HG02610 (cell line): ENCODE data around the gene TMEM234.
A peak's percentile ranks its signal among the peaks of the same experiment; 100 is the strongest.

Source experiments
- ATAC-seq: cut with Tn5 transposase; IDR thresholded peaks from one replicate; pipeline ENCODE4 v1.9.1; 2021; ENCODE audit warnings: mild to moderate bottlenecking, moderate library complexity; ENCODE audit not compliant: unreplicated experiment

TMEM234 gene

DNA sequence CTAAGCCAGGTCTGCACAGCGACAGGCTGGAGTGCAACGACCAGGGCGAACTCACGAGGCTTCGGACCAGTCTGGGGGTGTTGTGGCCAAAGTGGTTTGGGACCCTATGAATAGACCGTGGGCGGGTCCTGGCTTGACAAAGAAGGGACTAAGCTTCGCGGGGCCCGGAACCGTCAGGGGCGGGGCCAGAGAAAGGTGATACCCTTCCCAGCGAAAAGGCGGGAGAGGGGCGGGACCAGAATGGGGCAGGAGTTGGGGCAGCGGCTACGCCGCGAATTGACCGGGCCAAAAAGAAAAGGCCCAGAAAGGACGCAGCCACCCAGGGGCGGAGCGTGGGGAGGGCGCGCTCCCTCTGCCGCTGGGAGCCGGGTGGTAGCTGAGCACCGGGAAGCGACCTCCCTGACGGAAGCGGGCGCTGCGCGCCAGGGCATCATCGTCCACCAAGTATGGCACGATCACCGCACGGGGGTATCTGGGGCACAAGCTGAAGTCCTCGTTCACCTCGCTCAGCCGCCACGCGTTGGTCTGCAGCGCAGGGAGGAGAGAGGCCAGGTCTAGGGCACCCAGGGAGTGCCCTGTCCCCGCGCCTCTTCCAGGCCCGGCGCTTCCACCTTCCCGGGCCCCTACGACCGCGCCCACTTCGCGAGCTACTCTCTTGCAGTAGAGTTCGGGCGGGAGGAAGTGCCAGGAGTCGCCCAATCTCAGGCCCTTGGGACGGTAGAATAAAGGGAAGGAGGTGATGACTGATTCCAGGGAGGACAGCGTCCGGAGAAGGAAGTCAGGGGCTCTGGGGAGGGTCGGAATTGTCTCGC, 18.2 kb upstream of the TMEM234 start:
- peak; percentile 28 for ATAC-seq

DNA sequence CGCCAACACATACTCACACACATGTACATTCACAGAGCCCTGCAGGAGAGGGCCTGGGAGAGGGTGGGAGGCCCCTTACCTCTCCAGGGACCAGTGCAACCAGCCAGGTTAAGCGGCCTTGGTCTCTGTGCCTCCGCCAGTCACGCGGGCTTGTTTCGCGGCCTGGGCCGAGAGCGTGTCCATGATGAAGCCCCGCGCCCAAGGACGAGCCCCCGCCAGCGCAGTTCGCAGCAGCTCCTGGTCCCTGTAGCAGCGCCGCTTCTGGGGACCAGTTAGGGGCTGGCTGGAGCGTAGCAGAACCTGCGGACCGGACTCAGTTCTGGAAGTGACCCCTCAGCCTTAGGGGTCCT, 17.6 kb upstream of the TMEM234 start:
- no peak for ATAC-seq

DNA sequence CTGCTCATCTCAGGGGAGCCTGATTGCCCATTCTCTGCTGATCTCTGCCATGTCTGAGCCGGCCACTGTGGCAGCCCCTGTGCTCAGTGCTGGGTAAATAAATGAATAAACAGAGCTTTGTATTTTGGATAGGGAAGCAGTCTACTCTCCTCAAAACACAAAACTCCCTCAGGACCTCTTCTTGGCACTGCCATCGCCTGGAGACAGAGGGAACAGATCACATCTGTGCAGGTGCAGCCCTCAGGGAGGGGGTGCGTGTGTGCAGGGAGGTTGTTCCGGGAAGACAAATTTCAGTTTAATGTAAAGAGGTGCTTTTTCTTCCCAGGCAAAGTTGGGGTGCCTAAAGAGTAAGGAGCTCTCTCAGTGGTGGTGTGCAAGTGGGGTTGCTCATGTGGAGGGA, 17.2 kb upstream of the TMEM234 start:
- no peak for ATAC-seq

DNA sequence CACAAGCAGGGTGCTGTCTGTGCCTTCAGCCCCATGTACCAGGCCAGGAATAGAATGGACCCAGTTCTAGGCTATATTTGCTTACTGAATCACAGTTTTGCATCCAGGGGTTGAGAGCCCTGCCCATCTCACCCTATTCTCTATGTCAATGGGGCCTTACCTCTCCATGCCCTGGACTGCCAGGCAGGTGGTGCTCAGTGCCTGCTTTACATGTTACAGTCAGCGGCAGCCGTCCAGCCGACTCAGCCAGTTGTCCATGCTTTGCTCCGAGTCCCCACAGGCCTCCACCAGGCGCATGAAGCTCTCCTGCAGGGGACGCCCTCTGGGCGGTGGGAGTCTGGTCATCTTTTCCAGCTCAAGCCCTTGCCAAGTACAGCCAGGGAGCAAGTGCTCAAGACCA, 12.6 kb upstream of the TMEM234 start:
- ATAC-seq: no peak

DNA sequence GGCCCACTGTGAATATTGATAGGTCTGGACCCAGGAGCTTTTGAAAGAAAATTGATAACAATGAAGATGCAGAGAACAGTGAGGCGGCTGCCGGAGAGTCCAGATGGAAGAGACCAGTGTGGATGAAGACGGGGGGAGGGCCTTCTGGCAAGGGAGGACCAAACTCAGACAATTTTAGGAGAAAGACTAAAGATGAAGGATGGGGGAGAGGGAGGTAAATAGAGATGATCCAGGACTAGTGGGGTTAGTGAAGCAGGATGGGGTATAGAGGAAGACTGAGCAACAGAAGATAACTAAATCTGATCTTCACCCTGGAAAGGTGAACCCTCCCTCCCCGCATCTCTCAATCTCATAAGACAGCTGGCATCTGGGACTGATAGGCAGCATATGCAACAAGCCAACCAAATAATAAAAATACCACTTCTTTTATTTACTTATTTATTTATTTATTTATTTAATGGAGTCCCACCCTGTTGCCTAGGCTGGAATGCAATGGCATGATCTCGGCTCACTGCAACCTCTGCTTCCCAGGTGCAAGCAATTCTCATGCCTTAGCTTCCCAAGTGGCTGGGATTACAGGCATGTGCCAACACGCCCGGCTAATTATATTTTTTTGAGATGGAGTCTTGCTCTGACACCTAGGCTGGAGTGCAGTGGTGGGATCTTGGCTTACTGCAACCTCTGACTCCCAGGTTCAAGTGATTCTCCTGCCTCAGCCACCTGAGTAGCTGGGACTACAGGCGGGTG, 10.6 kb upstream of the TMEM234 start:
- ATAC-seq: no peak

DNA sequence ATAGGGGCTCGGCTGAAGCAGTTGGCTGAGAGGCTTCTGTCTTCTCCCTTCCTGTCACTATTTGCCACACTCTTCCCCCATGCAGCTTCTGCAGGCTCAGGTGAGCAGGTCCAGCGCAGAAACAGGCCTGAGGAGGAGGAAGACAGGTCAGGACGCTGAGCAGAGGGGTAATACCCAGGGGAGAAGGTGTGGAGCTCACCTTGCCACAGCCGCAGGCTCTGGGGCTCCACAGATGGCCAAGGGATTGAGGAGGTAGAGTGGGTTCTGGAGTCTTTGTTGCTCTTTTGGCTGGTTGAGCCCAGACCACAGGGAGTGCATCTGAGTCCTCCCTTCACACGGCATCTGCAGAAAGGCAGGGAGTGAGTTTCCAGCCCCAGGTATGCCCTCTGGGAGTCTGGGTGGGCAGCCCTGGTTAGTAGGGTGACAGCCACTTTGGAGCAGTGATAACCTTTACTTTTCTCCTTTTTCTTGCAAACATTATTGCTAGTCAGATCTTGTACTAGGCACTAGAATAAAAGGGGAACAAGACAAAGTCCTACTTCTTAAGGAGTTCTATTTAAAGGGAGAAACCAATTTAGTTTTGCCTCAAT, 9.8 kb upstream of the TMEM234 start:
- ATAC-seq: no peak

DNA sequence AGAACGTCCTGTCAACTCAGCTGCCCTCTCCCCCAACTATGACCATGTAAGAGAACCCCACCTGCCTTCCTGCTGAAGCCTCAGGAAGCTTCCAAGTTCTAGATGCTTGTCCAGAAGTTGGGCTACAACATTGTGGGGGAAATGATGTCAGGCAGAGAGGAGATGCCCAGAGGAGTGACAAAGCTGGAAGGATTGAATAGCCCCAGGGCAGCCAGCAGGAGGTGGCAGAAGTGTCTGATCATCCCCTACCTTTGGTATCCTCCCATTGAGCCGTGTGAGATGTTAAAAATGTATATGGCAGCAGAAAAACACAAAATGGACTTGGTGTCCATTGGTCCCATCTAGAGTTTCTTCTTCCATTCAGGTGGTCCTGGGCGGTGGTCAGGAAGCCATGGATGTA, 6.6 kb upstream of the TMEM234 start:
- no peak for ATAC-seq

DNA sequence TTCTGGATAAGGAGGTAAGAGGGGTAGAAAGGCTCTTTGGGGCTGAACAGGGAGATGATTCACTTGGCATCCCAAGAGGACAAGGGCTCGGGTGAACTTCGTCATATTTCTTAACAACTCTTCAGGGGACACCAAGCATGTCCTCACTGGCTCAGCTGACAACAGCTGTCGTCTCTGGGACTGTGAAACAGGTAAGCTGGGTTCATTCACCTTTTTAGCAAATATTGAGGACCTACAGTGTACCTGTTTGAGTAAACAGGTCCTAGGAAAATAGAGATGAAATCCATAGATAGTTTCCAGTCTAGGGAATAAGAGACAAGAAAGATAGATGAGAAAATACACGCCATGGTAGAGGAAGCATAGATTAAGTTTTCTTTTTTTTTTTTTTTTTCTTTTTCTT, 2.1 kb upstream of the TMEM234 start:
- ATAC-seq: no peak

DNA sequence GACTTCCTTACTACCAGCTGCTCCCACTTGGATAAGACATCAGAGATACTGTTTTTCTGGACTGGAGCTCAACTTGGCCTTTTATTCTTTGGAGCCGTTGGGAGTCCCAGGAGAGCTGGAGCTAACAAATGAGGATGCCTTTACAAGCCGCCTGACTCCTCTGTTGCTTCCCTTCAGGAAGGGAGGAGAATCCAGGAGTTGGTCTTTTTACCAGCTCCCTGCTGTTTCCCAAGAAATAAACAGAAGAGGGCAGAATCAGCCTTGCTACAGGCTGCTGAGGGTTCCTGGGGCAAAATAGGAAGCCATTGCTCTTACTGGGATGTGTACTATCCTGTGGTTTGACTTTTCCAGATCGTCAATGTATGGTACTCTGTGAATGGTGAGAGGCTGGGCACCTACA, 1.5 kb upstream of the TMEM234 start:
- no peak for ATAC-seq

DNA sequence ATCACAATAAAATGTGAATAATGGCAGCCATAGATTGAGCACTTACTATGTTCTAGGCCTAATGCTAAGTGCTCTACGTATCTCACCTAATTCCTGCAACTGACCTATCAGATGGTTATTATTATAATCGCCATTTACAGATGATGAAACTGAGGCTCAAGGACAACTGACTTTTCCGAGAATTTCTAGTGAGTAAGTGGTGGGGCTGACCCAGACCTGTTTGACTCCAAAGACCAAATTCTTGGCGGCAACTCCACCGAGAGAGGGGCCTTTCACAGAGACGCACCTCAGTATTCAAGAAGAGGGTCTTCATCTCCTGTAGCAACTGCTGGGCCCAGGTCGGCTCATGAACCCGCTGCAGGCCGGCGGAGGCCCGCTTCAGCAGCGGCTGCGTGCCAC, 573 bp downstream of the TMEM234 start:
- ATAC-seq: no peak

DNA sequence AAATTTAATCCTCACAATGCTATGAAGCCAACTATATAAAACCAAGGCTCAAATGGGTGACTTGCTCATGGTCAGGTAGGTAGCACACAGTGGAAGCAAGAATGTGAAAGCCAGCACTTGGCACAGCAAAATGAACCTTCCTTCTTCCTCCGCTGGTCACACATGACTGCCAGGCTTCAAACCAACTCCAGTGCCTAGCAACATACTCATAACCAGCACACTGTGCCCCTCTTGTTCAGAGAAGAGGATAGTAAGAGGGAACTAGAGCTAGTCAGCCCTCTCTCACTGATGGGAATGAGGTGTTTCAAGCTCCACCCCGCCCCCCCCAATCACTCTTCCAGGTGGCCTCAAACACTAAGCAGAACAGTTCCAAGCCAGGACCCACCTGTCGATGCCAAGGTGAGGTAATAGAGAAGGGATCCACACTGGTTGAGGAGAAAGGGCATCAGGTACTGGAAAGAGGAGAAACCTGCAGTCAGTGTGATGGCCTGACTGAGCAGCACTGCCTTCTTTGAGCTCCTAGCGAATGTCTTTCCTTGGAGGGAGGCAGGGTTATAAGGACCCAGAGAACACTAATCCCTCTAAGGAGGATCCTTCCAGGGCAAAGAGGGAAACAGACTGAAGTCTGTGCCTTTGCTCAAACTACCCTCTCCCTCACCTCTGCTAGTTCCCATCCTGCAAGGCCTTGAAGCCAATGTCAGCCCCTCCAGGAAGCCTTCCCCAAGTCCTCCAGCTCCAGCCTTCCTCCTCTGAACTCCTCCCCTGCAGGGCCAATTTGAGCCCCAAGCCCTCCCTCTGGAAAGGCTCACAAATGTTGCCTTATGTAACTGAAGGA, 1.2 kb downstream of the TMEM234 start:
- no peak for ATAC-seq

DNA sequence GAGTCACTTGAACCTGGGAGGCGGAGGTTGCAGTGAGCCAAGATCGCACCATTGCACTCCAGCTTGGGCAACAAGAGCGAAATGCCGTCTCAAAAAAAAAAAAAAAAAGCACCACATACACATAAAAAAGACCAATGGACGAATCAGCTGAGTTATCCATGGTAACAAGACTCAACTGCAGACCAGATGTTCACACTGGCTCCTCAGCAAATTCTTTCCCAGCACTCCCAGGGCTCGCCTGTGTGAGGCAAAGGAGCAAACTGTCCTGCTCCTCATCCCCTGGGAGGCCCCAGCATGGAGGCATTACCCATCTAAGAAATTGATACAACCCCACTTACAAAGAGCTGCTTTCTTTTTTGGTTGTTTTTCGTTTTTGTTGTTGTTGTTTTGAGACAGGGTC, 3.1 kb downstream of the TMEM234 start:
- no peak for ATAC-seq

DNA sequence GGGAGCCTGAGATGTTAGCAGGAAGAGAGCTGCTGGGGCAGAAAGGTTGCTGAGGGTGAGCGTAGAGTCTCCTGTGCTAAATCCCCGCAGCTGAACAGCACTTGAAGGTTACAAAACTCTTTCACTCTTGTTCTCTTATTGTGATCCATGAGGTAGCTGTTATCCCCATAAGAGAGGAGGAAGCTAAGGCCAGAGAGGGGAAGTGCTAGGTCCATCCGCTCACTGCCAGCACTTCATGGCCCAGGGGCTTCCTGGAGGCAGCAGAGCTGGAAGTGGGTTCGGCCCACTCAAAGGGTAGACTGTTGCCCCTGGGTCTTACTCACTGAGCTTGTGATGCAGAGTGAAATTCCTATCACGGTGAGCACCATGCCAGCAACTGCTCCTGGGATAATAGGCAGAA, 5.6 kb downstream of the TMEM234 start:
- no peak for ATAC-seq

DNA sequence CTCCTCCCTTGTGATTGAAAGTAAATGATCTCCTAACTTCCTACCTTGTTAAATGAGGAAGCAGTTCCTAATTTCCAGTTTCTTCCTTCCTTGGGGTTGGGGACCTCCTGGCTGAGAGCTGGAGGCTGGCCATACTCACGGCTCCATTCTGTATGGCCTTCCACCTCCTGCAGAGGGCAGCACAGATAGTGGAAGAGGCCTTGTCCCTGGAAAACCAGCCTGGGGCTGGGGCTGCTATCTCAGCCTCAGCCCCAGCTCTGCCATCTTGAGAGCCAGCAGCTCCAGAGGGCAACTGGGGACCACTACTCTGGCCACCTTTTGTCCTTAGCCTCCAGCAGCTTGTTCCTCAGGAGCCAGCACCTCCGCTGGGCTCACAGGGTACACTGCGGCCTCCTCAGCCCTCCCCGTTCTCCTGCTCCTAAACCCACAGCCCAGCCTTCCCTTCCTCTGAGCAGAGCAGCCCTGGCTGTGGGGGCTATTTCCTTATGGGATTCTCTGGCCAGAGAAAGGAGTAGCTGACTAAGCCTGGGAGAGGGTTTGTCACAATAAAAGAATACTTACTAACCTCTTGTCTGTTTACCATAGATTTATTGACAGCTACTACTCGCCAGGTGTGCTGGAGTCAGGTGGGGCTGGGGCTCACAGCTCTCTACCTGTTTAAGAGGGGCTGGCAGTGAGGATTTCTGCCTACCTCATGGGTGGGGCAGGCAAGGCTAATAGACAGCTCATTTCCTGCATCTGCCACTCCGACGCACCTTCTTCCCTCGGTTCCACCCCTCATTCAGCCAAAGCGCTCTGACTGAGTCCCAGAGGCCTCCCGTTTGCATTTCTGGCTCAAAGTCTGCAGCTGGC, 6.3 kb downstream of the TMEM234 start:
- no peak for ATAC-seq

DNA sequence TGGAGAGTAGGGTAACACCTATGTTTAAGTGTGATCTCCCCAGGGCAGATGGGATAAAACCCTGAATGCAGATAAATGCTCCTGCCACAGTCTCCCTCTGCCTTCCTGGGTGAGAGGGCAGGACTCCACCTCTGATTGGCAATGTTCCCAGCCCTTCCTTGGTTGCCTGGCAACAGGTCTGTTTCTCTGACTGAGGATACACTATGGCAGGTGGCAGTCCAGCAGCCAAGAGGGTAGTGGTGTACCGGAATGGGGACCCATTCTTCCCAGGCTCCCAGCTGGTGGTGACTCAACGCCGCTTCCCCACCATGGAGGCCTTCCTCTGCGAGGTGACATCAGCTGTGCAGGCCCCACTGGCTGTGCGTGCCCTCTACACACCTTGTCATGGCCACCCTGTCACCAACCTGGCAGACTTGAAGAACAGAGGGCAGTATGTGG, 13.2 kb downstream of the TMEM234 start, which contains the start of gene DCDC2B:
TSS of gene DCDC2B (plus strand) at position 199 of the 438 bp plus-strand sequence. CDS start at position 204, 5 bp downstream.
- ATAC-seq: no peak

DNA sequence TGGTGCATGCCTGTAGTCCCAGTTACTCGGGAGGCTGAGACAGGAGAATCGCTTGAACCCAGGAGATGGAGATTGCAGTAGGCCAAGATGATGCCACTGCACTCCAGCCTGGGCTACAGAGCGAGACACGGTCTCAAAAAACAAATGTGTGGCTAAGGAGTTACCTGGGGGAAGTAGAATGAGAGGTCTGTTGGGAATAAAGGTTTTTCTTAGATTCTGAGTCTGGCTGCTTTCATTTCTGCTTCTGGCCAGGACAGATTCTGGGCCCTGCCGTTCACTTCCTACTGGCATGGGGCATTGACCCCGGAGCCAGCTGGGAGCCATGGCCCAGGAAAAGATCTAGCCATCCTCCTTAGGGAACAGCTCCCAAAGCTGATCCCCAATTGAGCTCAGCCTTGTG, 13.7 kb downstream of the TMEM234 start:
- no peak for ATAC-seq

DNA sequence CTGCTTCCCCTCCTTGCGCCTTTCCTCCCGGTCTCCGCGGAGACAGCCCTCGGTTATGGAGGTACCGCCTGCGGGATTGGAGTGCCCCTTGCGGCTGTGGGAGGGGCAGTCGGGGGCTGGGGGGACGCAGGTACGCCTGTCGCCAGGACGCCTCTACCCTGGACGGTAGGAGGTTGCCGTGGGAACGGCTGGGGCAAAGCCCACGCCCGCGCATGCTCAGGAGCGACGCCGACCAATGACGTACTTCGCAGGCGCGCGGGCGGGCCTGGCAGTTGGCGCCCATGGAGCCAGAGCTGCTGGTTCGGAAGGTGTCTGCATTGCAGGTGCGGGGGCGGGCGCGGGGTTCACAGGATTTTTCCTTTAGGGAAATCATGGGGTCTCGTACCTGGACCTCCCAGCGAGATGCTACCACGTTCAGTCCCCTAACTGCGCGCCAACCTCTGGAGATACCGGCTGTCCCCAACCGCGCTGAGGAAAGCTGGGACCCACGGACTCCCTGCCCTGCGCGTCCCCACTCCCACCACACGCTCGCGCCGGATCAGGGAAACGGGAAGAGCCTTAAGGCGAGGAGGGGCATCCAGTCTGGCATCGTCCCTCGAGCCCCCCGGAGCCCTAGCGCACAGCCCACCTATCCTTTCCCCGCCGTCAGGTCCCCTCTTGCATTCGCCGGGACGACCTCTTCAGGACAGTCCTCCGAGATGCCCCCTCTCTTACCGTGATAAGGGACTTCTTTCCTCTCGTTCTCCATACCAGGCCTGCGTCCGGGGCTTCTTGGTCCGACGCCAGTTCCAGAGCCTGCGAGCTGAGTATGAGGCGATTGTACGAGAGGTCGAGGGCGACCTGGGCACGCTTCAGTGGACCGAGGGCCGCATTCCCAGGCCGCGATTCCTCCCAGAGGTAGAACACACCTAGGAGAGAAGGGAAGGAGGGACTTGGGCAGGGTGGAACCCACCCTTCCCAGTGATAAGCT, 16.5 kb downstream of the TMEM234 start, which contains the start of gene IQCC:
TSS of gene IQCC (plus strand) at position 271 of the 970 bp plus-strand sequence. CDS start at position 282, 11 bp downstream.
- peak; percentile 38 for ATAC-seq

DNA sequence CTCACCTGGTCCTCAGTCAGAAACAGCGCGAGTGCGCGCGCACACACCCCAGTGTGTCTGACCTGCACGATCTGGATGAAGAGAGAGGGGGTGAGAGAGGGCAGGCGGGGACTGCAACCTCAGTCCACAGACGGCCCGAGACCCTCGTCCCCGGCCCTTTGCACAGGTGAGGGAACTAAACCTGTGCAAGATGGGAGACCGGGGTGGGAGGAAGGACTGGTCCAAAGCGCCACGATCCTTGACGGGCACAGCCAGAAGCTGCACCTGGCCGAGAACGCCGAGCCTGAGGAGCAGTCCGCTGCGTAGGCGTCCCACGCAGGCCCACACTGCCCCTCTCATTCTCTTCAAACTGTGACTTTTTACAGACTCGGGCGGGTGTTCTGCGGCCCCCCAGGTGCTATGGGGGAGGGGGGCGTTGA, 17.2 kb downstream of the TMEM234 start:
- ATAC-seq: no peak
